KG1 (cell line): ENCODE measurements around the gene GPR179.

ENCODE experiments used
- DNase-seq: peaks from one replicate; lab custom pipeline; 2025; lab: John Stamatoyannopoulos, UW

GPR179 gene

GRCh38 chr17:38342886-38343607 lies 709 bp downstream of the GPR179 start:
- DNase-seq, result no peak

GRCh38 chr17:38341035-38341721 lies 2.6 kb downstream of the GPR179 start:
- no peak for DNase-seq

GRCh38 chr17:38339891-38340290 lies 3.9 kb downstream of the GPR179 start:
- no peak for DNase-seq

- no peak for DNase-seq
Observed at GRCh38 chr17:38338535-38338934, 5.2 kb downstream of the GPR179 start.

GRCh38 chr17:38338053-38338452 lies 5.7 kb downstream of the GPR179 start:
- no peak for DNase-seq

- DNase-seq, result no peak
Observed at GRCh38 chr17:38336838-38337237, 6.9 kb downstream of the GPR179 start.

- DNase-seq, result no peak
Observed at GRCh38 chr17:38334480-38335364, 9.0 kb downstream of the GPR179 start.

- DNase-seq, result no peak
Observed at GRCh38 chr17:38333635-38334295, 10.0 kb downstream of the GPR179 start.

GRCh38 chr17:38332735-38333134 lies 11.0 kb downstream of the GPR179 start:
- no peak for DNase-seq

GRCh38 chr17:38330941-38331411 lies 12.8 kb downstream of the GPR179 start:
- DNase-seq, result no peak

- DNase-seq, result no peak
Observed at GRCh38 chr17:38329808-38330730, 13.7 kb downstream of the GPR179 start.

GRCh38 chr17:38329284-38329683 lies 14.5 kb downstream of the GPR179 start:
- no peak for DNase-seq

GRCh38 chr17:38328620-38329019 lies 15.1 kb downstream of the GPR179 start:
- no peak for DNase-seq

- no peak for DNase-seq
Observed at GRCh38 chr17:38327936-38328335, 15.8 kb downstream of the GPR179 start.

- DNase-seq, result no peak
Observed at GRCh38 chr17:38326996-38327792, 16.6 kb downstream of the GPR179 start.

GRCh38 chr17:38325221-38325851 lies 18.4 kb downstream of the GPR179 start:
- DNase-seq, result no peak

- no peak for DNase-seq
Observed at GRCh38 chr17:38324772-38325171, 19.0 kb downstream of the GPR179 start.

GRCh38 chr17:38324141-38324697 lies 19.5 kb downstream of the GPR179 start:
- DNase-seq, result no peak

- DNase-seq, result no peak
Observed at GRCh38 chr17:38322897-38323296, 20.9 kb downstream of the GPR179 start.
